ENCODE data around the gene MMP14. TPM values are rescaled to one million over a fixed set of nuclear protein-coding genes. Genes with fewer than 3 reads are reported as not detected.
A peak's percentile ranks its signal among the peaks of the same experiment; 100 is the strongest.

The MMP14 gene
- total and polyA plus RNA-seq, 2 of the 8 experiments (the other 6 are each of a cell fraction or from before 2014, with no cell fraction given) = 58.2 to 86.8 TPM

DNA sequence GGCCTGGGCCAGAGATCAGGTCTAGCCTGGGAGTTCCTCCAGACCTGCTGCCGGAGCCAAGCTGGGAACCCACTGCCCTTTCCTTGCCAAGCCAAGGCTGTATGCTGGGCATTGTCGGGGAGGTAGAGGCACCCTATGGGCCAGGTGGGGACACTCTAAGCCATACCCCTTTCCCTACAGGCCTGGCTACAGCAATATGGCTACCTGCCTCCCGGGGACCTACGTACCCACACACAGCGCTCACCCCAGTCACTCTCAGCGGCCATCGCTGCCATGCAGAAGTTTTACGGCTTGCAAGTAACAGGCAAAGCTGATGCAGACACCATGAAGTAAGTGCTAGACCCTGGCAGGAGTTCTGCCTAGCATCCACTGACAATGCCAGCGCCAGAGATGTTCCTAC lies 4.9 kb downstream of the MMP14 start:
- no peak overlapping the region for H3K4me2 ChIP-seq (ENCODE audit: insufficient read depth in 1 of 2, low read depth in 2 of 2, low read length in 2 of 2)
- H3K14ac ChIP-seq (ENCODE audit: insufficient read length) = no peak overlapping the region
- H4K8ac ChIP-seq (ENCODE audit: extremely low read depth, insufficient read depth, low read length) = no peak overlapping the region
- H2BK15ac ChIP-seq (ENCODE audit: low read length) = no peak overlapping the region
- FAIRE-seq (no peak), DNase-seq (ENCODE audit: low read depth in 1 of 2, low spot score in 2 of 2) (no peak)
- H3K4me1 ChIP-seq (replicated peaks in 1 of 4; ENCODE audit: control insufficient read depth in 3 of 4, insufficient read depth in 4 of 4, low read length in 3 of 4) = peaks cover 8 to 15% (median 11%) of the 10 kb centered on the region in 4 experiments
- CTCF ChIA-PET (ENCODE audit: partially characterized antibody) = interaction anchor here (0.6 to 56.0 kb wide), 8 partner anchors 18 to 271 kb away, joined by 3 to 1562 read pairs (median 4); partner anchors contain the start of genes LRP10, MMP14, MRPL52 and OXA1L
- H2AFZ ChIP-seq (ENCODE audit: low read length) = no peak overlapping the region
- H3K36me3 ChIP-seq (ENCODE audit: control insufficient read depth in 2 of 4, insufficient read depth in 4 of 4, low read length in 3 of 4) = peaks cover 7 to 41% (median 32%) of the 10 kb centered on the region in 4 experiments; a peak in 7 of 8 replicates
- no peak overlapping the region for H2BK20ac ChIP-seq (ENCODE audit: low read length)
- H3K79me1 ChIP-seq (ENCODE audit: low read depth, low read length) = peaks cover 8% of the 10 kb centered on the region
- H2BK120ac ChIP-seq (replicated peaks; ENCODE audit: low read depth, low read length) = no peak overlapping the region
- no peak for TF ChIP-seq HDAC2 (IDR thresholded peaks at IDR 0.05; ENCODE audit: borderline replicate concordance in 1 of 2, low read depth in 2 of 2, low read length in 2 of 2)
- H3K56ac ChIP-seq (replicated peaks; ENCODE audit: insufficient read length, low read depth, low read length) = no peak overlapping the region
- H4K5ac ChIP-seq (ENCODE audit: insufficient read length, low read depth, low read length) = no peak overlapping the region
- POLR2A ChIA-PET (ENCODE audit: partially characterized antibody) = interaction anchor here (0.8 to 16.3 kb wide), 4 partner anchors 8 to 56 kb away, joined by 3 to 203 read pairs (median 4); no protein-coding TSS in a partner anchor
- H3K27ac ChIP-seq (ENCODE audit: low read depth, low read length) = no peak overlapping the region
- H2AK5ac ChIP-seq (ENCODE audit: low read depth, low read length) = no peak overlapping the region
- no peak overlapping the region for H2BK12ac ChIP-seq (ENCODE audit: low read depth, low read length)
- H3K79me2 ChIP-seq (ENCODE audit: control insufficient read depth in 1 of 2, insufficient read depth in 2 of 2, low read length in 2 of 2) = peaks cover 0 to 25% of the 10 kb centered on the region in 2 experiments; a peak in 1 of 4 replicates
- peak overlapping the region; percentile 52; the same call in 1 of the 2 replicates for H2BK5ac ChIP-seq (ENCODE audit: low read depth, low read length)
- peaks cover 12% of the 10 kb centered on the region; the same call in 1 of the 2 replicates for H3K23me2 ChIP-seq (ENCODE audit: low read depth, low read length)
- 95% methylated on average over 9 of the region's 9 CpGs; no CpG with 5 or more reads in 1 of the 2 experiments for WGBS, 2 experiments (ENCODE audit: extremely low coverage in 1 of 2, insufficient coverage in 1 of 2, insufficient read length in 1 of 2, insufficient replicate concordance in 2 of 2, low coverage in 1 of 2, low lambda C conversion rate in 2 of 2, missing lambda C conversion rate in 1 of 2)
- no peak overlapping the region for H4K91ac ChIP-seq (replicated peaks; ENCODE audit: insufficient read length, low read length)
- H3K4ac ChIP-seq (replicated peaks; ENCODE audit: insufficient read length, low read depth, low read length) = no peak overlapping the region
- H3K9ac ChIP-seq (replicated peaks in 1 of 4; ENCODE audit: extremely low read depth in 1 of 4, low read depth in 3 of 4, low read length in 3 of 4) = no peak overlapping the region; a peak in 1 of 7 replicates
- H3K18ac ChIP-seq (ENCODE audit: extremely low read depth, low read length) = no peak overlapping the region
- H4K20me1 ChIP-seq (replicated peaks in 1 of 2; ENCODE audit: control insufficient read depth in 1 of 2, insufficient read depth in 2 of 2, low read length in 2 of 2) = no peaks in the 10 kb centered on the region
- no peaks in the 10 kb centered on the region for H3K9me3 ChIP-seq (ENCODE audit: insufficient read depth in 2 of 2, low read depth in 1 of 2, low read length in 1 of 2)
- H3K23ac ChIP-seq (ENCODE audit: insufficient read length) = no peak overlapping the region
- H3K27me3 ChIP-seq (replicated peaks in 1 of 4; ENCODE audit: control insufficient read depth in 3 of 4, extremely low read depth in 1 of 4, insufficient read depth in 3 of 4, low read length in 3 of 4) = no peaks in the 10 kb centered on the region
- no peak overlapping the region for H3K4me3 ChIP-seq (ENCODE audit: extremely low read depth in 1 of 4, insufficient read depth in 2 of 4, low read depth in 3 of 4, low read length in 4 of 4)

All from H1 (cell line).